Uterine smooth muscle cell (primary cell): ENCODE results near the gene CRYBB2. TPM values are rescaled to one million over a fixed set of nuclear protein-coding genes. Genes with fewer than 3 reads are reported as not detected.

Source experiments
- total RNA-seq: library from RNA; depleted of rRNA; stranded (reverse); fragments of >200 nt; gene quantifications from 2 replicates; pipeline ENCODE4 v1.2.3, GENCODE V29; 2014

Gene CRYBB2, protein sequence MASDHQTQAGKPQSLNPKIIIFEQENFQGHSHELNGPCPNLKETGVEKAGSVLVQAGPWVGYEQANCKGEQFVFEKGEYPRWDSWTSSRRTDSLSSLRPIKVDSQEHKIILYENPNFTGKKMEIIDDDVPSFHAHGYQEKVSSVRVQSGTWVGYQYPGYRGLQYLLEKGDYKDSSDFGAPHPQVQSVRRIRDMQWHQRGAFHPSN
- not detected in 2 replicates for total RNA-seq

DNA sequence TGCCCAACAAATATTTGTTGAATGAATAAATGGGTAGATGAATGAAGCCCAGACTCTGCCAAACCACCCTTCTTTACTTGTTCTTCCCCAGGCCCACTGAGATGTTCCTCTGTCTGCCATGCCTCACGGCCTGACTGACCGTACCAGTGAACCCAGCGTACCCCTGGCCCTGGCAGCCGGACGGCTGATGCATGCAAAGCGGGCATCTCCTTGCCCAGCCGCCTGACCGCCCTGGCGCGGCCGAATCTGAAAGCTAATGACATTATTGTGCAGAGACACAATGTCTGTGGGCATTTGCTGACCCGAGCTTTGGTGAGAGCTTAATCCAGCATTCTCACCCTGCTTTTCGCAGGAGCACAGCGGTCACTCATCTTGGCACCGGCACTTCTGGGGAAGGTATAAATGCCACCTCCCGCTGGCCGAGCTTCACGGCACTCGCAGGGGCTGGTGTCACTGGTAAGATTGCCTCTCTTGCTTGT, at the start of gene CRYBB2:
Gene CRYBB2, plus strand, starts transcription at position 429 of the 479 bp plus-strand sequence. CDS start 1,791 bp downstream, outside the sequence.

DNA sequence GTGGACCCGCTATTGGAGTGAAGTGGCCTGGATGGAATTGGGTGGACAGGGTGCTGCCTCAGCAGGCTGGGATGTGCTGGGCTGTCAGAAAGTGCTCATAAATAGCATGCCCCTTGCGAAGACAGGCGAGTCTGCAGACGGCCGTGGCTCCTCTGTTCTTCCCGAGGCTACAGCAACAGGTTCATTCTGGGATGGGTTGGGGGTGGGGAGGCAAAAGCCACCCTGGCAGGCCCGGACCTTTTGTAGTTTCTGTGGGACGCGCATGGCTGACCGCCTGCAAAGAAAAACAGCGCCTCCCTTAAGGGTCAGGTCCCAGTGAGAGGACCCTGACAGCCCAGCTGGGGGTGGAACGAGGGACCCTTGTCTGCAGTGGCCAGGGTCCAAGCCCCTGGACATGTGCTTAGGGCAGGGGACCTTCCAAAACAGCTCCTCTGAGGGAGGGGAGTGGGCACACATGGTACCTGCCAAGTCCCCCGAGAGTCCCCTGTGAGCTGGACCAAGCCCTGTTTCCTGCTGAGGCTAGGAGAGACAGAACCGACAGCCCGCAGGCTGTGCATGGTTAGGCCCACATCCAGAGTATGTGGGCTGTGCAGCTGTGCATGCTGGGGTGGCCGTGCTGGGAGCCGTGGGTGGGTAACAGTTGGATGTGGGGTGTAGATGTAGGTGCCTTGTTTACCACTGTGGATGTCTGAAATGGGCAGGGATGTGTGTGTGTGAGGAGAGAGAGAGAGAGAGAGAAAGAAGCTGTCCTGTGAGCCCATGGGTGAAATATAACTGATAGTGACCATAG, 19.5 kb upstream of the CRYBB2 start, which contains the start of gene CRYBB3:
Gene CRYBB3, plus strand, starts transcription at position 128 of the 790 bp plus-strand sequence. CDS start 1,539 bp downstream, outside the sequence.

Other genes starting within 250 kb of the CRYBB2 start
- gene CRYBB3, start 19.8 kb upstream of the CRYBB2 start, total RNA-seq, result not detected in 2 replicates